ENCODE data around the gene GNAI3.

GNAI3 gene

DNA sequence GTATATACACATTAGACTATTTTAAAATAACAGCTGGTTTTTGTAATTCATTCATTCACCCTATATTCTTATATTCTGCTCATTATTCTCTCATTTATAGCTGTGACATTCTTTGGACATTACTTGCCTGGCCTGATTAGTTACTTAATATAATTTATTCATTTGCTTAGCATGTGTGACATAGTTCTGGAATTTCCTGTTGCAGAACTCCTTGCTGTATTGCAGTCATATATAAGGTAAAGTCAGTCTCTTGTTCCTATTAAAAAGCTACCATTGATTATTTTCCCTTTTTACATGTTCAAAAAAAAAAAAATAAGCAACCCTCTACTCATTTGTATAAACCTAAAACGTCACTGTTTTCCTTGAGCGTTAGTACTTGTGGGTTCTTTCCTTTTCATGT, 47.1 kb downstream of the GNAI3 start:
- DNase-seq (ENCODE audit: insufficient read length, low spot score) (no peak), FAIRE-seq (no peak)
- TF ChIP-seq, protein P1, sequence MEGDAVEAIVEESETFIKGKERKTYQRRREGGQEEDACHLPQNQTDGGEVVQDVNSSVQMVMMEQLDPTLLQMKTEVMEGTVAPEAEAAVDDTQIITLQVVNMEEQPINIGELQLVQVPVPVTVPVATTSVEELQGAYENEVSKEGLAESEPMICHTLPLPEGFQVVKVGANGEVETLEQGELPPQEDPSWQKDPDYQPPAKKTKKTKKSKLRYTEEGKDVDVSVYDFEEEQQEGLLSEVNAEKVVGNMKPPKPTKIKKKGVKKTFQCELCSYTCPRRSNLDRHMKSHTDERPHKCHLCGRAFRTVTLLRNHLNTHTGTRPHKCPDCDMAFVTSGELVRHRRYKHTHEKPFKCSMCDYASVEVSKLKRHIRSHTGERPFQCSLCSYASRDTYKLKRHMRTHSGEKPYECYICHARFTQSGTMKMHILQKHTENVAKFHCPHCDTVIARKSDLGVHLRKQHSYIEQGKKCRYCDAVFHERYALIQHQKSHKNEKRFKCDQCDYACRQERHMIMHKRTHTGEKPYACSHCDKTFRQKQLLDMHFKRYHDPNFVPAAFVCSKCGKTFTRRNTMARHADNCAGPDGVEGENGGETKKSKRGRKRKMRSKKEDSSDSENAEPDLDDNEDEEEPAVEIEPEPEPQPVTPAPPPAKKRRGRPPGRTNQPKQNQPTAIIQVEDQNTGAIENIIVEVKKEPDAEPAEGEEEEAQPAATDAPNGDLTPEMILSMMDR (IDR thresholded peaks at IDR 0.05; ENCODE audit: insufficient read depth, missing control alignments): no peak

DNA sequence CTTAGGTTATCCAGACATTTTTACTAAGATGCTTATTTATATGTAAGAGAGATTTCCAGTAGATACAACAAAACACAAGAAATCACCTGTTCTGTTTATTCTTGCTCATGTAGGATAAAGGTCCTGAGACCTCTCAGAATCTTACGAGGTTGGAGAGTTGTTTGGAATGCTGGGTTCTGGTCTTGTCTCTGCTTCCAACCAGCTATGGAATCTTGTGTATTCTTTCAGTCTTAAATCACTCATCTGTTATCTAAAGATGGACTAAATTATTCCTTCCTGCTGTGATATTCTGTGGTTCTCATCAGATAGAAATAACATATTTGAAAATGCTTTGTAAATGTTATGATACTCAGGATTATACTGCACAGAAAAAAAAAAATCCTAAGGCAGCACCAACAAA, 49.7 kb downstream of the GNAI3 start:
- DNase-seq (ENCODE audit: insufficient read length, low spot score): no peak
- FAIRE-seq: no peak
- TF ChIP-seq, protein P1 (IDR thresholded peaks at IDR 0.05; ENCODE audit: insufficient read depth, missing control alignments): no peak

- no peak for DNase-seq (ENCODE audit: insufficient read length, low spot score)
- no peak for FAIRE-seq
- TF ChIP-seq, protein P1 (IDR thresholded peaks at IDR 0.05; ENCODE audit: insufficient read depth, missing control alignments): peak; percentile 10
Observed at GRCh38 chr1:109598655-109599054, 50.2 kb downstream of the GNAI3 start.

GRCh38 chr1:109603229-109603628, 54.8 kb downstream of the GNAI3 start:
- TF ChIP-seq, protein P1 (IDR thresholded peaks at IDR 0.05; ENCODE audit: insufficient read depth, missing control alignments): no peak
- DNase-seq (ENCODE audit: insufficient read length, low spot score): no peak
- no peak for FAIRE-seq

GRCh38 chr1:109605381-109605780, 57.0 kb downstream of the GNAI3 start:
- FAIRE-seq (no peak), DNase-seq (ENCODE audit: insufficient read length, low spot score) (no peak)
- TF ChIP-seq, protein P1 (IDR thresholded peaks at IDR 0.05; ENCODE audit: insufficient read depth, missing control alignments): no peak

GRCh38 chr1:109609881-109610280, 61.5 kb downstream of the GNAI3 start:
- DNase-seq (ENCODE audit: insufficient read length, low spot score) (no peak), FAIRE-seq (no peak)
- TF ChIP-seq, protein P1 (IDR thresholded peaks at IDR 0.05; ENCODE audit: insufficient read depth, missing control alignments): no peak

GRCh38 chr1:109610609-109611307, 62.3 kb downstream of the GNAI3 start:
- TF ChIP-seq, protein P1 (IDR thresholded peaks at IDR 0.05; ENCODE audit: insufficient read depth, missing control alignments): no peak
- DNase-seq (ENCODE audit: insufficient read length, low spot score) (no peak), FAIRE-seq (no peak)

All from D721Med (cell line).